OCI-LY7 (cell line): ENCODE results near the gene BIK.

Experiments
- CTCF ChIP-seq: fragments of 200-600 bp; sonication (generic); conservative IDR thresholded peaks from 2 replicates; pipeline ENCODE4 v1.5.1; 2014; ENCODE audit warnings: mild to moderate bottlenecking, antibody characterized with exemption, low read length, moderate library complexity, mixed read lengths
- EZH2phosphoT487 ChIP-seq: fragments of 200-600 bp; sonication (generic); IDR thresholded peaks from 2 replicates; pipeline ENCODE4 v1.6.1; 2018; ENCODE audit warnings: low read depth, borderline replicate concordance, mild to moderate bottlenecking, mixed run types, antibody characterized with exemption, low read length, moderate library complexity, mixed read lengths

- TF ChIP-seq CTCF, result no peak
- TF ChIP-seq EZH2phosphoT487, result no peak
These were observed 568 bp upstream of the BIK start for GRCh38 chr22:43109921-43110443.
